SK-N-SH (cell line): ENCODE measurements around the gene DLEC1. TPM values are rescaled to one million over a fixed set of nuclear protein-coding genes. Genes with fewer than 3 reads are reported as not detected.

Source experiments
- CTCF ChIA-PET: fragments of 300-600, 350-600 bp; formaldehyde crosslinking; extraction: SDS; loops from one replicate; lab custom pipeline; 2021; lab: Yijun Ruan, JAX
- POLR2A ChIA-PET: fragments of 350-600 bp; sonication (Branson Sonifier 250); formaldehyde crosslinking; extraction: SDS; loops from one replicate; lab custom pipeline; 2020; ENCODE audit warnings: antibody characterized with exemption, inconsistent platforms; lab: Yijun Ruan, JAX
- DNase-seq: peaks from one replicate; pipeline ENCODE4 v3.0.0; 2012
- H2AFZ ChIP-seq: fragments of 200-600 bp; sonication (generic); 2 replicates; pipeline ENCODE4 v1.8.1; 2016; ENCODE audit warnings: antibody characterized with exemption, mild to moderate bottlenecking, low read depth
- H3F3A ChIP-seq: fragments of 200-600 bp; sonication (generic); replicated peaks from 2 replicates; pipeline ENCODE3; 2016; ENCODE audit warnings: antibody characterized with exemption, mild to moderate bottlenecking; ENCODE audit not compliant: insufficient read depth
- H3K27ac ChIP-seq, 2 experiments: fragments of 200-500 bp in 1 of 2; fragments of 200-600 bp in 1 of 2; sonication (Bioruptor generic) in 1 of 2; sonication (generic), shearing (Covaris generic) in 1 of 2; 2 replicates each; pipeline versions ENCODE4 v1.5.1 to v1.6.1; 2014 to 2016; ENCODE audit warnings: low read depth in 2 of 2, inconsistent platforms in 1 of 2, low read length in 1 of 2, mild to moderate bottlenecking in 1 of 2, mixed read lengths in 1 of 2
- H3K27me3 ChIP-seq: fragments of 200-600 bp; sonication (generic), shearing (Covaris generic); 2 replicates; pipeline ENCODE4 v1.6.1; 2016; ENCODE audit warnings: mixed run types; ENCODE audit not compliant: insufficient read depth
- H3K36me3 ChIP-seq, 2 experiments: fragments of 200-500 bp in 1 of 2; fragments of 200-600 bp in 1 of 2; sonication (Bioruptor generic) in 1 of 2; sonication (generic) in 1 of 2; replicated peaks in 1 of 2; 2 replicates each; pipeline versions ENCODE3 to v1.5.1; 2014 to 2016; ENCODE audit warnings: low read length in 1 of 2, mild to moderate bottlenecking in 1 of 2; ENCODE audit not compliant: insufficient read depth in 2 of 2, control insufficient read depth in 1 of 2
- H3K4me1 ChIP-seq, 2 experiments: fragments of 200-500 bp in 1 of 2; fragments of 200-600 bp in 1 of 2; sonication (Bioruptor generic) in 1 of 2; sonication (generic), shearing (Covaris generic) in 1 of 2; 2 replicates each; pipeline versions ENCODE4 v1.5.1 to v1.6.1; 2014 to 2016; ENCODE audit warnings: low read depth in 1 of 2, low read length in 1 of 2, mixed run types in 1 of 2; ENCODE audit not compliant: insufficient read depth in 2 of 2, control insufficient read depth in 1 of 2
- H3K4me2 ChIP-seq: fragments of 200-600 bp; sonication (generic), shearing (Covaris generic); 2 replicates; pipeline ENCODE4 v1.6.1; 2017; ENCODE audit warnings: mixed run types
- H3K4me3 ChIP-seq, 2 experiments: fragments of 200-500 bp in 1 of 2; fragments of 200-600 bp in 1 of 2; sonication (Bioruptor generic) in 1 of 2; sonication (generic), shearing (Covaris generic) in 1 of 2; 2 replicates each; pipeline versions ENCODE4 v1.5.1 to v1.8.1; 2014 to 2016; ENCODE audit warnings: low read depth in 2 of 2, inconsistent platforms in 1 of 2, low read length in 1 of 2, mild to moderate bottlenecking in 1 of 2, mixed read lengths in 1 of 2, moderate library complexity in 1 of 2
- H3K79me2 ChIP-seq: fragments of 200-600 bp; sonication (generic); 2 replicates; pipeline ENCODE4 v1.8.1; 2017; ENCODE audit warnings: mild to moderate bottlenecking; ENCODE audit not compliant: insufficient read depth
- H3K9ac ChIP-seq: fragments of 200-600 bp; sonication (generic); 2 replicates; pipeline ENCODE4 v1.6.1; 2017; ENCODE audit warnings: mixed run types
- H3K9me2 ChIP-seq: fragments of 200-600 bp; sonication (generic); 2 replicates; pipeline ENCODE4 v1.6.1; 2017; ENCODE audit warnings: mixed run types
- H3K9me3 ChIP-seq: fragments of 200-600 bp; sonication (generic); 2 replicates; pipeline ENCODE4 v1.6.1; 2017; ENCODE audit warnings: mixed run types, mild to moderate bottlenecking, moderate library complexity
- H4K20me1 ChIP-seq: fragments of 200-600 bp; sonication (generic); 2 replicates; pipeline ENCODE4 v1.6.1; 2017; ENCODE audit warnings: mild to moderate bottlenecking, mixed run types; ENCODE audit not compliant: insufficient read depth
- ELF1 ChIP-seq: IDR thresholded peaks from 2 replicates; pipeline ENCODE4 v1.4.0; 2012
- EP300 ChIP-seq, 2 experiments: IDR thresholded peaks; 2 replicates each; pipeline versions ENCODE4 v1.4.0 to v1.6.1; 2012; ENCODE audit warnings: borderline replicate concordance in 1 of 2, low read depth in 1 of 2, low read length in 1 of 2
- FOXJ3 ChIP-seq: sonication (generic); formaldehyde crosslinking; IDR thresholded peaks from 2 replicates; pipeline ENCODE4 v1.5.1; 2020; ENCODE audit warnings: mild to moderate bottlenecking, missing genetic modification reagents
- GATA2 ChIP-seq: sonication (generic); formaldehyde crosslinking; IDR thresholded peaks from 2 replicates; pipeline ENCODE4 v1.5.0; 2020; ENCODE audit warnings: mild to moderate bottlenecking, missing genetic modification reagents
- JUND ChIP-seq: IDR thresholded peaks from 2 replicates; pipeline ENCODE4 v1.4.0; 2012
- NRF1 ChIP-seq: IDR thresholded peaks from 2 replicates; pipeline ENCODE4 v1.6.1; 2012; ENCODE audit warnings: low read depth, mild to moderate bottlenecking, low read length
- RCOR1 ChIP-seq: fragments of 150-350 bp; IDR thresholded peaks from 2 replicates; pipeline ENCODE4 v1.6.1; 2017; ENCODE audit warnings: antibody characterized with exemption, low read length
- TCF12 ChIP-seq: IDR thresholded peaks from 2 replicates; pipeline ENCODE4 v1.4.0; 2012
- WGBS: methylation state at CpG from one replicate; pipeline ENCODE4 v1.1.6; 2017; ENCODE audit warnings: low lambda C conversion rate; 5-methylcytosine and 5-hydroxymethylcytosine counted together
- polyA plus RNA-seq, 3 experiments: library from polyadenylated mRNA; depleted of rRNA; stranded (reverse); fragments of >200 nt; gene quantifications; 2 replicates each; pipeline ENCODE4 v1.2.3, GENCODE V29; 2012
- TF ChIP-seq, protein P1 (sequence below): fragments of 200-600 bp; sonication (generic); IDR thresholded peaks from 2 replicates; pipeline ENCODE4 v1.6.1; 2017; ENCODE audit warnings: antibody characterized with exemption, mild to moderate bottlenecking, moderate library complexity

DLEC1 gene
- polyA plus RNA-seq, 1 of the 3 experiments (the other 2 are of a cell fraction), result 0.02 TPM

DNA sequence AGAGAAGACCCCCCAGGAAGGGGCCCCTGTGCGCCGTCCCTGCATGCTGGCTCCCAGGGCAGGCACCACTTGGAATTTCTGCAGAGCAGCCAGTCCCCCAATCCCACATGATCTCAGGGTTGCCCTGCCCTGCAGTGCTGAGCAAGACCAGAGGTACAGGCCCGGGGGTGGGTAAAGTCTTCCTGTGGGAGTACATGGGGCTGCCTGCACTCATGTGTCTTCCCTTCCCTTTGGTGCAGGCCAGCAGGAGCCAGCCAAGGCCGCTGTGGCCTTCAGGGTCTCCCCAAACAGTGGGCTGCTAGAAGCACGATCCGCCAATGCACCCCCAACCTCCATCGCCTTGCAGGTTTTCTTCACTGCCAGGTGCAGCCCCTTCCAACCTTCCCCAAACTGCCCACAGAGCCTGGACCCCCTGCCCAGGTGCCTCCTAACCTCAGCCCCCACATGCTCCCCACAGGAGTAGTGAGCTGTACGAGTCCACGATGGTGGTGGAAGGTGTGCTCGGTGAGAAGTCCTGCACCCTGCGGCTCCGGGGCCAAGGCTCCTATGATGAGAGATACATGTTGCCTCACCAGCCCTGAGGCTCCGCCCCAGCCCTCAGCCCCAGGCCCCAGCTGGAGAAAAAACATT is 82.9 kb downstream of the DLEC1 start:
- ChIA-PET POLR2A (interaction anchor here (1.0 kb wide), 1 partner anchor 15 kb away, joined by 3 read pairs; the partner anchor contains the start of gene ACAA1), CTCF (interaction anchor here (1.2 to 1.6 kb wide), 4 partner anchors 9 to 225 kb away, joined by 3 to 5 read pairs (median 4); partner anchors contain the start of gene XYLB)
- Histone ChIP-seq H3K4me1 (no peaks in the 10 kb centered on the region), H3K36me3 (peaks cover 7 to 44% of the 10 kb centered on the region in 2 experiments), H3K27ac (no peak overlapping the region), H3K4me3 (no peak overlapping the region), H3K4me2 (no peak overlapping the region), H4K20me1 (no peaks in the 10 kb centered on the region), H3K27me3 (no peaks in the 10 kb centered on the region), H3K9ac (no peak overlapping the region), H3K79me2 (no peaks in the 10 kb centered on the region), H3K9me3 (no peaks in the 10 kb centered on the region), H3K9me2 (no peaks in the 10 kb centered on the region), H3F3A (no peaks in the 10 kb centered on the region), H2AFZ (no peak overlapping the region)
- no peak for DNase-seq
- no peak for TF ChIP-seq GATA2 (CRISPR knock-in tag)
- TF ChIP-seq, protein P1, sequence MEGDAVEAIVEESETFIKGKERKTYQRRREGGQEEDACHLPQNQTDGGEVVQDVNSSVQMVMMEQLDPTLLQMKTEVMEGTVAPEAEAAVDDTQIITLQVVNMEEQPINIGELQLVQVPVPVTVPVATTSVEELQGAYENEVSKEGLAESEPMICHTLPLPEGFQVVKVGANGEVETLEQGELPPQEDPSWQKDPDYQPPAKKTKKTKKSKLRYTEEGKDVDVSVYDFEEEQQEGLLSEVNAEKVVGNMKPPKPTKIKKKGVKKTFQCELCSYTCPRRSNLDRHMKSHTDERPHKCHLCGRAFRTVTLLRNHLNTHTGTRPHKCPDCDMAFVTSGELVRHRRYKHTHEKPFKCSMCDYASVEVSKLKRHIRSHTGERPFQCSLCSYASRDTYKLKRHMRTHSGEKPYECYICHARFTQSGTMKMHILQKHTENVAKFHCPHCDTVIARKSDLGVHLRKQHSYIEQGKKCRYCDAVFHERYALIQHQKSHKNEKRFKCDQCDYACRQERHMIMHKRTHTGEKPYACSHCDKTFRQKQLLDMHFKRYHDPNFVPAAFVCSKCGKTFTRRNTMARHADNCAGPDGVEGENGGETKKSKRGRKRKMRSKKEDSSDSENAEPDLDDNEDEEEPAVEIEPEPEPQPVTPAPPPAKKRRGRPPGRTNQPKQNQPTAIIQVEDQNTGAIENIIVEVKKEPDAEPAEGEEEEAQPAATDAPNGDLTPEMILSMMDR, result no peak
- TF ChIP-seq RCOR1, result no peak
- no peak for TF ChIP-seq TCF12
- WGBS, result 90% methylated on average over 2 of the region's 13 CpGs

DNA sequence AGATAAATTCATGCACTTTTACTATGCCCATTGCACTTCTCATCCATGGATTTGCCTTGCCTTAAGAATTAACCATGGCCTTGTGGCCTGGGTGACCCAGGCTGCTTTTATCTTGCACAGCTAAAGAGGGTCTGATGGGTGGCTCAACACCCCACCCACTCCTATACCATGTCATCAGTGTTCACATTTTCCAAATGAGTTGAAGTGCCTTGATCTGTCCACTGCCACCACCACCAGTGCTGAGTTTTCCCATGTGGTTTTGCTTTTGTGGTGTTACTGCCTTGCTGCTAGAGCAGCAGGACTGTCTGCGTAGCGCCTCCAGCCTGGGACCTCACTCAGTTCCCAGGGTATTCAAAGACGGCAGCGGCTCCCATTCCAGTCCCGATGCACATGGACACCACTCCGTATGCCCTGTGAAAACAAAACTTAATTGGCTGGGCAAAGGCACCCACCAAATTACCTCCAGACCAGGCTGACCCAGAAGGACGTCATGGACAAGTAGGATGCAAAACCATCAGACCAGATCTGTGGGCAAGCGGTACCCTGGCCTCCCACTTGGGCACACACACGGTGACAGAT is 83.8 kb downstream of the DLEC1 start:
- no peak overlapping the region for H3K27ac ChIP-seq
- no peaks in the 10 kb centered on the region for H3K9me3 ChIP-seq
- H3K4me3 ChIP-seq, result no peak overlapping the region
- no peaks in the 10 kb centered on the region for H3K27me3 ChIP-seq
- WGBS, result 95% methylated on average over 9 of the region's 9 CpGs
- H3K9me2 ChIP-seq, result no peaks in the 10 kb centered on the region
- POLR2A ChIA-PET, result no interaction called here
- H2AFZ ChIP-seq, result no peak overlapping the region
- peaks cover 13 to 52% of the 10 kb centered on the region in 2 experiments for H3K36me3 ChIP-seq
- H3K4me1 ChIP-seq, result no peaks in the 10 kb centered on the region
- CTCF ChIA-PET, result interaction anchor here (1.6 kb wide), 1 partner anchor 8 kb away, joined by 4 read pairs; no protein-coding TSS in a partner anchor
- H3F3A ChIP-seq, result no peaks in the 10 kb centered on the region
- no peak overlapping the region for H3K9ac ChIP-seq
- no peaks in the 10 kb centered on the region for H3K79me2 ChIP-seq
- no peak for DNase-seq
- no peak for TF ChIP-seq EP300 (IDR thresholded peaks at IDR 0.05; ENCODE audit: borderline replicate concordance in 1 of 2, low read depth in 1 of 2, low read length in 1 of 2)
- TF ChIP-seq FOXJ3 (CRISPR knock-in tag), result no peak
- no peak for TF ChIP-seq NRF1
- no peak for TF ChIP-seq JUND
- TF ChIP-seq ELF1, result no peak
- no peaks in the 10 kb centered on the region for H4K20me1 ChIP-seq
- no peak overlapping the region for H3K4me2 ChIP-seq
